22Rv1 (cell line): Measurements from ENCODE around the gene PRPSAP2.

Experiments
- CTCF ChIP-seq: fragments of 450-650 bp; IDR thresholded peaks from 2 replicates; pipeline ENCODE4 v1.5.1; 2017; ENCODE audit warnings: mild to moderate bottlenecking
- ZFX ChIP-seq: fragments of 450-650 bp; IDR thresholded peaks from 2 replicates; pipeline ENCODE4 v1.6.1; 2017; ENCODE audit warnings: antibody characterized with exemption, borderline replicate concordance

- TF ChIP-seq CTCF: no peak
- TF ChIP-seq ZFX: no peak
Observed at GRCh38 chr17:18962494-18962815, 104.5 kb downstream of the PRPSAP2 start.
